Panc1 (cell line): ENCODE measurements around the gene CDCP1. TPM values are rescaled to one million over a fixed set of nuclear protein-coding genes. Genes with fewer than 3 reads are reported as not detected.

ENCODE experiments used
- ATAC-seq: fragments of 200-7000 bp; cut with Tn5 transposase; 2 replicates; pipeline ENCODE4 v1.9.1; 2020; ENCODE audit warnings: mild to moderate bottlenecking, moderate library complexity
- BruUV-seq: library from RNA; stranded (reverse); fragments of 400-500 nt; replicated peaks from 2 replicates; lab custom pipeline; 2021; lab: Mats Ljungman, UMichigan
- CTCF ChIA-PET: fragments of 300-600 bp; sonication (Branson Sonifier 250); formaldehyde crosslinking; loops from one replicate; lab custom pipeline; 2022; ENCODE audit warnings: antibody characterized with exemption; lab: Charles Lee
- POLR2A ChIA-PET: fragments of 300-600 bp; sonication (Branson Sonifier 250); formaldehyde crosslinking; loops from one replicate; lab custom pipeline; 2022; ENCODE audit warnings: antibody characterized with exemption; lab: Charles Lee
- DNase-seq: peaks from one replicate; pipeline ENCODE4 v3.0.0-alpha.2; 2010; ENCODE audit warnings: low read depth, low spot score
- H3K27ac ChIP-seq: 2 replicates; pipeline ENCODE4 v1.5.1; 2011; ENCODE audit warnings: mild to moderate bottlenecking, low read length, inconsistent platforms
- H3K27me3 ChIP-seq: fragments of 200-500 bp; sonication (Bioruptor generic); 2 replicates; pipeline ENCODE4 v1.6.0; 2014; ENCODE audit warnings: low read length, inconsistent platforms; ENCODE audit not compliant: control insufficient read depth, insufficient read depth
- H3K36me3 ChIP-seq: fragments of 200-500 bp; sonication (Bioruptor generic); 2 replicates; pipeline ENCODE4 v1.5.1; 2014; ENCODE audit warnings: inconsistent platforms, mild to moderate bottlenecking, low read length, moderate library complexity; ENCODE audit not compliant: control insufficient read depth, insufficient read depth
- H3K4me1 ChIP-seq: 2 replicates; pipeline ENCODE4 v1.5.1; 2011; ENCODE audit warnings: inconsistent platforms, mild to moderate bottlenecking, low read length, moderate library complexity; ENCODE audit not compliant: control insufficient read depth, insufficient read depth
- H3K4me3 ChIP-seq, 2 experiments: 2 replicates each; pipeline ENCODE4 v1.5.1; 2011 to 2012; ENCODE audit warnings: low read depth in 2 of 2, low read length in 2 of 2, mild to moderate bottlenecking in 2 of 2, inconsistent platforms in 1 of 2, moderate library complexity in 1 of 2
- H3K9me3 ChIP-seq: fragments of 200-500 bp; sonication (Bioruptor generic); 2 replicates; pipeline ENCODE4 v1.5.1; 2014; ENCODE audit warnings: low read depth, mild to moderate bottlenecking, inconsistent platforms, low read length, moderate library complexity; ENCODE audit not compliant: control insufficient read depth, insufficient read depth
- CTCF ChIP-seq: fragments of 450-650 bp; IDR thresholded peaks from 2 replicates; pipeline ENCODE4 v1.5.1; 2017; ENCODE audit warnings: mild to moderate bottlenecking
- POLR2AphosphoS5 ChIP-seq: IDR thresholded peaks from 2 replicates; pipeline ENCODE4 v1.6.1; 2012; ENCODE audit warnings: mild to moderate bottlenecking, low read depth, low read length, moderate library complexity
- REST ChIP-seq, 2 experiments: IDR thresholded peaks; 2 replicates each; pipeline ENCODE4 v1.6.1; 2011 to 2012; ENCODE audit warnings: low read depth in 2 of 2, control low read depth in 1 of 2, low read length in 1 of 2, mild to moderate bottlenecking in 1 of 2, moderate library complexity in 1 of 2; ENCODE audit not compliant: insufficient read depth in 1 of 2
- SIN3A ChIP-seq: IDR thresholded peaks from 2 replicates; pipeline ENCODE4 v1.6.1; 2012; ENCODE audit warnings: low read depth, mild to moderate bottlenecking, low read length, moderate library complexity, borderline replicate concordance; ENCODE audit not compliant: insufficient read depth
- TCF7L2 ChIP-seq: IDR thresholded peaks from 2 replicates; pipeline ENCODE4 v1.6.1; 2011; ENCODE audit warnings: mild to moderate bottlenecking, low read depth, low read length, inconsistent platforms
- in situ Hi-C: cut with HindIII; loops from 2 replicates; pipeline ENCODE4 v1.10.0; 2016; ENCODE audit warnings: low sequenced_read_pairs, low pct_unique_long_range_greater_than_20kb
- intact Hi-C: fragments of 100-400 bp; cut with micrococcal nuclease; formaldehyde crosslinking; loops from one replicate; pipeline ENCODE4 v1.10.0; 2022; ENCODE audit not compliant: unreplicated experiment
- total RNA-seq: library from RNA; stranded (reverse); gene quantifications from one replicate; pipeline ENCODE4 v1.2.1, GENCODE V29; 2021; ENCODE audit not compliant: unreplicated experiment

Gene CDCP1
- total RNA-seq, 1 experiment from 2014 or later: 47.8 TPM

GRCh38 chr3:45166321-45166879, 20.2 kb upstream of the CDCP1 start:
- peaks cover 19% of the 10 kb centered on the region for H3K4me1 ChIP-seq
- no peaks in the 10 kb centered on the region for H3K27me3 ChIP-seq
- intact Hi-C loops (no loop called here), in situ Hi-C loops (no loop called here)
- no peaks in the 10 kb centered on the region for H3K36me3 ChIP-seq
- H3K9me3 ChIP-seq: no peaks in the 10 kb centered on the region
- POLR2A ChIA-PET: interaction anchor here (1.4 kb wide), 1 partner anchor 12 kb away, joined by 5 read pairs; no protein-coding TSS in a partner anchor
- CTCF ChIA-PET: no interaction called here
- no peak for DNase-seq
- peak overlapping the region; percentile 86 for H3K27ac ChIP-seq
- BruUV-seq: no TSS peak
- ATAC-seq: no peak
- H3K4me3 ChIP-seq: no peak overlapping the region
- TF ChIP-seq POLR2AphosphoS5: no peak
- TF ChIP-seq CTCF: no peak
- no peak for TF ChIP-seq TCF7L2
- TF ChIP-seq REST (IDR thresholded peaks at IDR 0.05; ENCODE audit: insufficient read depth in 1 of 2, low read depth in 2 of 2, low read length in 1 of 2): no peak
- no peak for TF ChIP-seq SIN3A

GRCh38 chr3:45165497-45166283, 19.5 kb upstream of the CDCP1 start:
- in situ Hi-C loops: no loop called here
- no peaks in the 10 kb centered on the region for H3K9me3 ChIP-seq
- no peaks in the 10 kb centered on the region for H3K27me3 ChIP-seq
- no TSS peak for BruUV-seq
- intact Hi-C loops: no loop called here
- CTCF ChIA-PET: no interaction called here
- no peak overlapping the region for H3K4me3 ChIP-seq
- peak overlapping the region; percentile 86 for H3K27ac ChIP-seq
- POLR2A ChIA-PET: no interaction called here
- H3K4me1 ChIP-seq: peaks cover 19% of the 10 kb centered on the region
- no peak for ATAC-seq
- H3K36me3 ChIP-seq: no peaks in the 10 kb centered on the region
- no peak for DNase-seq
- TF ChIP-seq SIN3A: no peak
- no peak for TF ChIP-seq CTCF
